PC-9 (cell line): ENCODE measurements around the gene DBH. TPM values are rescaled to one million over a fixed set of nuclear protein-coding genes. Genes with fewer than 3 reads are reported as not detected.

Source experiments
- BruUV-seq: library from RNA; stranded (reverse); fragments of 400-500 nt; replicated peaks from 2 replicates; lab custom pipeline; 2021; lab: Mats Ljungman, UMichigan
- CTCF ChIA-PET: fragments of 300-600 bp; sonication (Branson Sonifier 250); formaldehyde crosslinking; loops from one replicate; lab custom pipeline; 2022; ENCODE audit warnings: antibody characterized with exemption; lab: Charles Lee
- POLR2A ChIA-PET: fragments of 300-600 bp; sonication (Branson Sonifier 250); formaldehyde crosslinking; loops from one replicate; lab custom pipeline; 2022; ENCODE audit warnings: antibody characterized with exemption; ENCODE audit not compliant: unreplicated experiment; lab: Charles Lee
- DNase-seq, 2 experiments: peaks; one replicate each; pipeline versions ENCODE4 v3.0.0 to v3.0.0-alpha.2; 2015 to 2022; ENCODE audit warnings: mixed read lengths in 1 of 2
- H2AFZ ChIP-seq: fragments of 200-600 bp; sonication (generic); 2 replicates; pipeline ENCODE4 v1.8.1; 2017; ENCODE audit warnings: antibody characterized with exemption
- H3F3A ChIP-seq: fragments of 200-600 bp; sonication (generic); 2 replicates; pipeline ENCODE4 v1.8.1; 2017; ENCODE audit warnings: antibody characterized with exemption, mild to moderate bottlenecking, low read depth; ENCODE audit not compliant: insufficient read depth
- H3K27ac ChIP-seq: fragments of 200-600 bp; sonication (generic); 2 replicates; pipeline ENCODE4 v1.6.1; 2016; ENCODE audit warnings: mixed run types
- H3K27me3 ChIP-seq: fragments of 200-600 bp; sonication (generic); 2 replicates; pipeline ENCODE4 v1.6.1; 2016; ENCODE audit warnings: low read depth, mixed run types; ENCODE audit not compliant: insufficient read depth
- H3K36me3 ChIP-seq: fragments of 200-600 bp; sonication (generic); 2 replicates; pipeline ENCODE4 v1.6.1; 2016; ENCODE audit warnings: low read depth, mixed run types
- H3K4me1 ChIP-seq: fragments of 200-600 bp; sonication (generic); replicated peaks from 2 replicates; pipeline ENCODE4 v1.6.1; 2016; ENCODE audit warnings: mixed run types; ENCODE audit not compliant: insufficient read depth
- H3K4me2 ChIP-seq: fragments of 200-600 bp; sonication (generic); 2 replicates; pipeline ENCODE4 v1.6.1; 2017; ENCODE audit warnings: mixed run types
- H3K4me3 ChIP-seq: fragments of 200-600 bp; sonication (generic); 2 replicates; pipeline ENCODE4 v1.6.1; 2016; ENCODE audit warnings: mixed run types
- H3K79me2 ChIP-seq: fragments of 200-600 bp; sonication (generic); 2 replicates; pipeline ENCODE4 v1.6.1; 2017; ENCODE audit warnings: low read depth, mixed run types
- H3K9me2 ChIP-seq: fragments of 200-600 bp; sonication (generic); 2 replicates; pipeline ENCODE4 v1.8.1; 2017; ENCODE audit warnings: mild to moderate bottlenecking; ENCODE audit not compliant: insufficient read depth
- H3K9me3 ChIP-seq: fragments of 200-600 bp; sonication (generic); 2 replicates; pipeline ENCODE4 v1.8.1; 2016; ENCODE audit warnings: low read depth; ENCODE audit not compliant: insufficient read depth
- H4K20me1 ChIP-seq: fragments of 200-600 bp; sonication (generic); 2 replicates; pipeline ENCODE4 v1.8.1; 2017; ENCODE audit not compliant: insufficient read depth
- CTCF ChIP-seq: fragments of 200-600 bp; sonication (generic); conservative IDR thresholded peaks from 2 replicates; pipeline ENCODE4 v1.6.1; 2017; ENCODE audit warnings: mixed run types, antibody characterized with exemption, mild to moderate bottlenecking, moderate library complexity
- EZH2 ChIP-seq: fragments of 200-600 bp; sonication (generic); IDR thresholded peaks from 2 replicates; pipeline ENCODE4 v1.8.0; 2017; ENCODE audit warnings: antibody characterized with exemption, low read depth
- intact Hi-C: fragments of 100-400 bp; cut with micrococcal nuclease; formaldehyde crosslinking; loops from one replicate; pipeline ENCODE4 v1.10.0; 2022; ENCODE audit not compliant: unreplicated experiment
- total RNA-seq: library from RNA; stranded (reverse); gene quantifications from 2 replicates; pipeline ENCODE4 v1.2.3, GENCODE V29; 2021

DBH gene
- total RNA-seq, 1 experiment from 2014 or later: not detected

DNA sequence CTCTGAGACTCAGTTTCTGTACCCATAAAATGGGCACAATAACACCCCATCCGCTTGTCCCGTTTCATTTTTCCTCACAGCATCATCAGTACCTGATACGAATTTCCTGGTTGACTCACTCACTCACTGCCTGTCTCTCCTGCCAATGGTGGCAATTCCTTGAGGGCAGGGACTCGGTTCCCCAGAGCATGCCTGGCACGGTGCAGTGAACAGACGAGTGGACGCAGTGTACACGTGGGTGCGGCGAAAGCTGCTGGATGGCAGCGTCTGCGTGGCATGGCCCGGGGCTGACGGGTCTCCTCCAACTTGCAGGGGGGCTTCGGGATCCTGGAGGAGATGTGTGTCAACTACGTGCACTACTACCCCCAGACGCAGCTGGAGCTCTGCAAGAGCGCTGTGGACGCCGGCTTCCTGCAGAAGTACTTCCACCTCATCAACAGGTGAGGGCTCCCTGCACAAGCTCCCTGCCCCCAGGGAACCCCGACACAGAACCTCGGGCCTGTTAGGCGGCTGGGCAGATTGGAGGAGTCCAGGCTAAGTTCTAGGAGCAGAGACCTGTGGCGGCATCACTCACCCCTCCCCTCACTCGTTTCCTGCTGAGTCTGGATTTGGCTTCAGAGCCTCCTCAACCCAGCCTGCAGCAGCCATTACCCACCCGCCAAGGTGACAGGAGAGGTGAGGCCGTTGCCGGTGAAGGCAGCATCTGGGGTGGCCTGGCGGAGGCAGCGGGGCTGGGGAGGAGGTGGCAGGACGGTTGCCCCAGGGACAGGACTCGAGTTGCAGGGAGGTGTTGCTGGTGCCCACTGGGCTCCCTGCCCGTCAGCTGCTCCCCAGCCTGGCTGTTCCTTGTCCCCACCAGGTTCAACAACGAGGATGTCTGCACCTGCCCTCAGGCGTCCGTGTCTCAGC lies 20.3 kb downstream of the DBH start:
- no TSS peak for BruUV-seq
- ChIA-PET POLR2A (no interaction called here), CTCF (no interaction called here)
- Histone ChIP-seq H2AFZ (no peak overlapping the region), H3K9me3 (no peaks in the 10 kb centered on the region), H3K79me2 (no peaks in the 10 kb centered on the region), H3K27ac (no peak overlapping the region), H3F3A (no peaks in the 10 kb centered on the region), H3K9me2 (no peaks in the 10 kb centered on the region), H3K4me1 (no peaks in the 10 kb centered on the region), H3K4me3 (no peak overlapping the region), H4K20me1 (no peaks in the 10 kb centered on the region), H3K36me3 (no peaks in the 10 kb centered on the region), H3K4me2 (no peak overlapping the region), H3K27me3 (peaks cover 97% of the 10 kb centered on the region)
- DNase-seq: peak in 1 of 2 experiments; percentile 16
- intact Hi-C loops: loop anchor here (5.0 kb wide), 1 partner anchor 56 kb away; no protein-coding TSS in a partner anchor
- TF ChIP-seq EZH2: no peak
- no peak for TF ChIP-seq CTCF

GRCh38 chr9:133657120-133657661 lies 21.0 kb downstream of the DBH start:
- Histone ChIP-seq H4K20me1 (no peaks in the 10 kb centered on the region), H3F3A (no peaks in the 10 kb centered on the region), H3K9me3 (no peaks in the 10 kb centered on the region), H3K9me2 (no peaks in the 10 kb centered on the region), H3K36me3 (no peaks in the 10 kb centered on the region), H3K27me3 (peaks cover 99% of the 10 kb centered on the region), H3K4me1 (no peaks in the 10 kb centered on the region), H3K4me2 (no peak overlapping the region), H3K27ac (no peak overlapping the region), H3K79me2 (no peaks in the 10 kb centered on the region), H2AFZ (no peak overlapping the region), H3K4me3 (no peak overlapping the region)
- ChIA-PET POLR2A (interaction anchor here (0.6 kb wide), 1 partner anchor 378 kb away, joined by 4 read pairs; no protein-coding TSS in a partner anchor), CTCF (no interaction called here)
- DNase-seq: no peak
- BruUV-seq: no TSS peak
- intact Hi-C loops: loop anchor here (5.0 kb wide), 1 partner anchor 55 kb away; no protein-coding TSS in a partner anchor
- TF ChIP-seq CTCF (no peak), EZH2 (no peak)

GRCh38 chr9:133658442-133659431 lies 22.6 kb downstream of the DBH start:
- ChIA-PET CTCF (interaction anchor here (0.5 kb wide), 1 partner anchor 10 kb away, joined by 3 read pairs; no protein-coding TSS in a partner anchor), POLR2A (interaction anchor here (0.6 kb wide), 1 partner anchor 30 kb away, joined by 19 read pairs; no protein-coding TSS in a partner anchor)
- H3F3A ChIP-seq: no peaks in the 10 kb centered on the region
- TF ChIP-seq CTCF: no peak
- no peak for TF ChIP-seq EZH2
- H3K9me3 ChIP-seq: no peaks in the 10 kb centered on the region
- H3K9me2 ChIP-seq: no peaks in the 10 kb centered on the region
- no peaks in the 10 kb centered on the region for H3K4me1 ChIP-seq
- H3K79me2 ChIP-seq: no peaks in the 10 kb centered on the region
- H3K4me2 ChIP-seq: no peak overlapping the region
- H3K27ac ChIP-seq: no peak overlapping the region
- H2AFZ ChIP-seq: no peak overlapping the region
- no TSS peak for BruUV-seq
- H3K36me3 ChIP-seq: no peaks in the 10 kb centered on the region
- H4K20me1 ChIP-seq: no peaks in the 10 kb centered on the region
- intact Hi-C loops: loop anchor here (5.0 kb wide), 1 partner anchor 54 kb away; no protein-coding TSS in a partner anchor
- DNase-seq: peak in 1 of 2 experiments; percentile 55
- peaks cover 99% of the 10 kb centered on the region for H3K27me3 ChIP-seq
- no peak overlapping the region for H3K4me3 ChIP-seq
